HL-60/S4 (cell line): ENCODE data around the gene RHEB.

Experiments
- in situ Hi-C: fragments of 300-500 bp; cut with MboI; formaldehyde crosslinking; loops from 2 replicates; pipeline ENCODE4 v1.14.3; 2022; ENCODE audit warnings: low sequenced_read_pairs

Gene RHEB

GRCh38 chr7:151504715-151505326, 14.9 kb downstream of the RHEB start:
- in situ Hi-C loops: no loop called here

GRCh38 chr7:151503902-151504714, 15.6 kb downstream of the RHEB start:
- in situ Hi-C loops: no loop called here

- in situ Hi-C loops: no loop called here
Observed at GRCh38 chr7:151501676-151502075, 18.0 kb downstream of the RHEB start.

GRCh38 chr7:151498495-151498894, 21.2 kb downstream of the RHEB start:
- in situ Hi-C loops: no loop called here

- in situ Hi-C loops: no loop called here
Observed at GRCh38 chr7:151497306-151497871, 22.3 kb downstream of the RHEB start.

GRCh38 chr7:151495360-151495759, 24.3 kb downstream of the RHEB start:
- in situ Hi-C loops: no loop called here

GRCh38 chr7:151494298-151495284, 25.1 kb downstream of the RHEB start:
- in situ Hi-C loops: no loop called here

GRCh38 chr7:151493083-151493482, 26.6 kb downstream of the RHEB start:
- in situ Hi-C loops: no loop called here

- in situ Hi-C loops: no loop called here
Observed at GRCh38 chr7:151491859-151492258, 27.8 kb downstream of the RHEB start.

- in situ Hi-C loops: no loop called here
Observed at GRCh38 chr7:151490456-151491105, 29.1 kb downstream of the RHEB start.

GRCh38 chr7:151489498-151489897, 30.2 kb downstream of the RHEB start:
- in situ Hi-C loops: no loop called here

GRCh38 chr7:151488096-151488495, 31.6 kb downstream of the RHEB start:
- in situ Hi-C loops: no loop called here

- in situ Hi-C loops: no loop called here
Observed at GRCh38 chr7:151487228-151487627, 32.5 kb downstream of the RHEB start.

GRCh38 chr7:151486074-151486473, 33.6 kb downstream of the RHEB start:
- in situ Hi-C loops: no loop called here

GRCh38 chr7:151484971-151485707, 34.6 kb downstream of the RHEB start:
- in situ Hi-C loops: no loop called here

GRCh38 chr7:151483711-151483983, 36.0 kb downstream of the RHEB start:
- in situ Hi-C loops: no loop called here

- in situ Hi-C loops: no loop called here
Observed at GRCh38 chr7:151482883-151483710, 36.6 kb downstream of the RHEB start.

- in situ Hi-C loops: no loop called here
Observed at GRCh38 chr7:151481650-151482505, 37.8 kb downstream of the RHEB start.
